ENCODE data around the gene PUSL1. TPM values are rescaled to one million over a fixed set of nuclear protein-coding genes. Genes with fewer than 3 reads are reported as not detected.
A peak's percentile ranks its signal among the peaks of the same experiment; 100 is the strongest.

Gene PUSL1
- total and polyA plus RNA-seq, 2 donors from 2014 or later = 12.6 to 13.9 TPM

DNA sequence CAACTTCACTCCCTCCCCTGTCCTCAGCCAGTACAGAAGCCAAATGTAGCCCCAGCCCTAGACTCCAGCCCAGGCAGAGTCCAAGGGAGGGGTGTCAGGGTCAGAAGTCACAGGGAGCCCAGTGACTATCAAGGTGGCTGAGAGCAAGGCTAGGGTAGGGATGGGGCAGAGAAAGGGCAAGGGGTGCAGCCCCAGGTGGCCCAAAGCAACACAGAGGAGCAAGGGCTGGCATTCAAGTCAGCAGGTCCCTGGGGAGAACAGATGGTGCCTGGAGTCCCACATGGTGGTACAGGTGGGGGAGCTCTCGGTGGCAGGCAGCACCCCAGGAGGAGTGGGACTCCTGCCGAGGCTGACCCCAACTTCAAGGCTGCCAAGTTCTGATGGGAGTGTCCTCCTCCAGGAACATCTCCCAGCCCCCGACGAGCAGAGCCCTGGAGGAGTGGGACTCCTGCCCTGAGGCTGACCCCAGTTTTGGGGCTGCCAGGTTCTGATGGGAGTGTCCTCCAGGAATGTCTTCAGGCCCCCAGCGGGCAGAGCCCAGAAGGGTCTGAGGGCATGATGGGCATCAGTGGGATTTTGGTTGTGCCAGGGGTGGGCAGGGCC lies 44.5 kb downstream of the PUSL1 start:
- DNase-seq (peak in 1 of 5 donors; percentile 57), FAIRE-seq (no peak)
- Histone ChIP-seq H3K4me3 (ENCODE audit: low read length in 3 of 3) (no peak overlapping the region), H3K9ac (ENCODE audit: low read length in 3 of 3) (no peak overlapping the region), H3K9me3 (ENCODE audit: control insufficient read depth in 2 of 3, insufficient read depth in 1 of 3, low read length in 3 of 3) (no peaks in the 10 kb centered on the region), H3K27ac (ENCODE audit: low read depth in 2 of 2, low read length in 2 of 2) (no peak overlapping the region), H3K4me1 (ENCODE audit: control insufficient read depth in 2 of 3, insufficient read depth in 2 of 3, low read depth in 1 of 3, low read length in 3 of 3) (peaks cover 0 to 15% (median 0%) of the 10 kb centered on the region in 3 donors), H3K27me3 (ENCODE audit: control insufficient read depth, insufficient read depth, low read length) (no peaks in the 10 kb centered on the region), H3K36me3 (ENCODE audit: control insufficient read depth in 2 of 3, insufficient read depth in 3 of 3, low read length in 3 of 3) (no peaks in the 10 kb centered on the region)
- intact Hi-C loops (cut with DNase I) = no loop called here
- TF ChIP-seq, protein P1, sequence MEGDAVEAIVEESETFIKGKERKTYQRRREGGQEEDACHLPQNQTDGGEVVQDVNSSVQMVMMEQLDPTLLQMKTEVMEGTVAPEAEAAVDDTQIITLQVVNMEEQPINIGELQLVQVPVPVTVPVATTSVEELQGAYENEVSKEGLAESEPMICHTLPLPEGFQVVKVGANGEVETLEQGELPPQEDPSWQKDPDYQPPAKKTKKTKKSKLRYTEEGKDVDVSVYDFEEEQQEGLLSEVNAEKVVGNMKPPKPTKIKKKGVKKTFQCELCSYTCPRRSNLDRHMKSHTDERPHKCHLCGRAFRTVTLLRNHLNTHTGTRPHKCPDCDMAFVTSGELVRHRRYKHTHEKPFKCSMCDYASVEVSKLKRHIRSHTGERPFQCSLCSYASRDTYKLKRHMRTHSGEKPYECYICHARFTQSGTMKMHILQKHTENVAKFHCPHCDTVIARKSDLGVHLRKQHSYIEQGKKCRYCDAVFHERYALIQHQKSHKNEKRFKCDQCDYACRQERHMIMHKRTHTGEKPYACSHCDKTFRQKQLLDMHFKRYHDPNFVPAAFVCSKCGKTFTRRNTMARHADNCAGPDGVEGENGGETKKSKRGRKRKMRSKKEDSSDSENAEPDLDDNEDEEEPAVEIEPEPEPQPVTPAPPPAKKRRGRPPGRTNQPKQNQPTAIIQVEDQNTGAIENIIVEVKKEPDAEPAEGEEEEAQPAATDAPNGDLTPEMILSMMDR (IDR thresholded peaks at IDR 0.05; ENCODE audit: borderline replicate concordance, extremely low read depth, insufficient read depth) = no peak

DNA sequence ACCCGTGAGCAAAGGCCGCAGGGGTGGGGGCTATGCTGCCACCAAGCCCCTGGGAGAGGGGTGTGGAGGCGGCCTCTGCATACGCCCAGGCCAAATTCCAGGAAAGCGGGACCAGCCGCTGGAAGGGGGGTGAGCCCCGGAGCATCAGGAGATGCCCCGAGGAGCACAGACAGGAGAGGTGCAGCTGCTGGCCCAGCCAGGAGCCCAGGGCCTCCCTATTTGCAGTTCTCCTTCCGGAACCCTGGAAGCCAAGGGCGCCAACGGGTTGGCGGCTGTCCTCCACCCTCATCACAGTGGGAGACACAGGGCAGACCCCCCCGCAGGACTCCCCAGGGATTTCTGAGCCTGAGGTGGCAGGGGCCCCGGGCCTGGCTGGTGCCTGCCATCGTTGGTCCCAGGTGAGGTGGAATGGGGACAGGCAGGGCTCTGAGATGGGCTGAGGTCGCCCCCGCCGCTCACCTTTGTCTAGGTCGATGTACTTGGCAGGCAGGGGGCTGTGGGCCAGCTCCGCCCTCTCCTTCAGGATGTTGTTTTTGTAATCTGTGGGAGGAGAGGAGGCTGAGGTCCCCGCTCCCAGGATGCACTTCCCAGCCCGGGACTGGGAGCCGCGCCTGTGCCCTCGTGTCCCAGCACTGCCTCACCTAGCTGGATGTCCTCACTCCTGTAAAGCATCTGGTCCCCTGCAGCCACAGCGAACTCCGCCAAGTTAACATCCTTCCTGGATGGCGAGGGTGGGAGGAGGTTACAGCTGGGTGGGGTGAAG lies 45.2 kb downstream of the PUSL1 start:
- Histone ChIP-seq H3K9me3 (ENCODE audit: control insufficient read depth in 2 of 3, insufficient read depth in 1 of 3, low read length in 3 of 3) (no peaks in the 10 kb centered on the region), H3K4me1 (ENCODE audit: control insufficient read depth in 2 of 3, insufficient read depth in 2 of 3, low read depth in 1 of 3, low read length in 3 of 3) (peaks cover 0 to 13% (median 0%) of the 10 kb centered on the region in 3 donors), H3K9ac (ENCODE audit: low read length in 3 of 3) (no peak overlapping the region), H3K36me3 (ENCODE audit: control insufficient read depth in 2 of 3, insufficient read depth in 3 of 3, low read length in 3 of 3) (no peaks in the 10 kb centered on the region), H3K4me3 (ENCODE audit: low read length in 3 of 3) (no peak overlapping the region), H3K27ac (ENCODE audit: low read depth in 2 of 2, low read length in 2 of 2) (no peak overlapping the region), H3K27me3 (ENCODE audit: control insufficient read depth, insufficient read depth, low read length) (no peaks in the 10 kb centered on the region)
- TF ChIP-seq, protein P1 (IDR thresholded peaks at IDR 0.05; ENCODE audit: borderline replicate concordance, extremely low read depth, insufficient read depth) = no peak
- peak in 4 of 5 donors; percentile 36 to 76 (median 65) for DNase-seq
- intact Hi-C loops (cut with DNase I) = no loop called here
- no peak for FAIRE-seq

DNA sequence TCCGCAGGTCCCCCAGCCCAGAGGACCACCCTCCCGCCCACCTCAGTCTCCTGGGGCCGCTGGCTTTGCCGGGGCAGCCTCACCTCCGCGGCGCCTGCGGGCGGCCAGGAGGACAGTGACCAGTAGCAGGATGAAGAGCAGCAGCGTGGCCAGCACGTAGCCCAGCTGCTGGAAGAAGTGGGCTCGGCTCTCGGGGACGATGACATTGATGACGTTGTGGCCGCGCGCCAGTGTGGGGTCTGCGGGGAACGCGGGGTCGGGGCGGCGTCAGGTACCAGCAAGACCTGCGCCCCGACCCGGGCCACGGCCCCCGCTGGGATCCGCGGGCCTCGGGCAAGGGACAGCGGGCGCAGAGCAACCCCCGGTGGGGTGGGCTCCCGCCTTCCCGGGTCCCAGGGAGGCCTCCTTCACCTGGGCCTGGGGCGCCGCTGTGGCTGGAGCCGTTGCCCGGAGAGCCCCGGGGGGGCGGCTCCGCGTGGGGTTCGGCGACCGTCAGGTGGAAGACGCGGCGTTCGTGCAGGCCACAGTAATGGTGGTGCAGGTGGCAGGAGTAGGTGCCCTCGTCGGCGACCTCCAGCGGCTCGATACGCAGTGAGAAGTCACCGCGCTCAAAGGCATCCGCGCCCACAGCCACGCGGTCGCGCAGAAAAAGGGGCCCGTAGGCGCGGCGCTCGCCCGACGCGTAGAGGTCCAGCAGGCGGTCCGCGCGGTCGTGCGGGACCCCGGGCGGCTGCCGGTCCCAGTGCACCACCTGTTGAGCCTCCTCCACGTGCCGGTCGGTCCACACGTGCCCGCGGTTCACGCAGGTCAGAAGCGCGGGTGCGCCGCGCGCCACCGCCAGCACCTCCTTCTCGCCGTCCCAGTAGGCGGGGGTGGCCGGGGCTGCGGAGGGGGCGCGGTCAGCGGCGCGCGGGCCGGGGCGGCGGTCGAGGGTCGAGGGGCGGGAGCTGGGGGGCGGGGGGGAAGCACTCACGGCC lies 46.2 kb downstream of the PUSL1 start:
- Histone ChIP-seq H3K9me3 (ENCODE audit: control insufficient read depth in 2 of 3, insufficient read depth in 1 of 3, low read length in 3 of 3) (no peaks in the 10 kb centered on the region), H3K4me3 (ENCODE audit: low read length in 3 of 3) (no peak overlapping the region), H3K27ac (ENCODE audit: low read depth in 2 of 2, low read length in 2 of 2) (no peak overlapping the region), H3K4me1 (ENCODE audit: control insufficient read depth in 2 of 3, insufficient read depth in 2 of 3, low read depth in 1 of 3, low read length in 3 of 3) (peaks cover 0 to 18% (median 0%) of the 10 kb centered on the region in 3 donors), H3K36me3 (ENCODE audit: control insufficient read depth in 2 of 3, insufficient read depth in 3 of 3, low read length in 3 of 3) (no peaks in the 10 kb centered on the region), H3K9ac (ENCODE audit: low read length in 3 of 3) (no peak overlapping the region), H3K27me3 (ENCODE audit: control insufficient read depth, insufficient read depth, low read length) (no peaks in the 10 kb centered on the region)
- intact Hi-C loops (cut with DNase I) = no loop called here
- TF ChIP-seq, protein P1 (IDR thresholded peaks at IDR 0.05; ENCODE audit: borderline replicate concordance, extremely low read depth, insufficient read depth) = no peak
- no peak for FAIRE-seq
- DNase-seq = peak in 1 of 5 donors; percentile 77

Data from kidney (tissue), 14 donors.